Renal cortex interstitium (tissue), 11 donors: ENCODE measurements around the gene TIPARP. TPM values are rescaled to one million over a fixed set of nuclear protein-coding genes. Genes with fewer than 3 reads are reported as not detected.
A peak's percentile ranks its signal among the peaks of the same experiment; 100 is the strongest.

Experiments used
- DNase-seq, 11 donors: peaks; one replicate each; pipeline ENCODE4 v3.0.0-alpha.2; 2013; ENCODE audit warnings: low read depth in 9 of 11, low spot score in 4 of 11; ENCODE audit errors: extremely low read depth in 1 of 11
- polyA plus RNA-seq, 3 donors: library from polyadenylated mRNA; unstranded; fragments of 120-200 nt; gene quantifications; one replicate each; pipeline ENCODE4 v1.2.1, GENCODE V29; 2013; ENCODE audit not compliant: insufficient read length in 3 of 3

TIPARP gene
- polyA plus RNA-seq, 3 donors, result 24.1 to 28.6 (median 25.2) TPM

- DNase-seq, result peak in 1 of 11 donors; percentile 31
These were observed 74.9 kb downstream of the TIPARP start for GRCh38 chr3:156749244-156749643.

DNA sequence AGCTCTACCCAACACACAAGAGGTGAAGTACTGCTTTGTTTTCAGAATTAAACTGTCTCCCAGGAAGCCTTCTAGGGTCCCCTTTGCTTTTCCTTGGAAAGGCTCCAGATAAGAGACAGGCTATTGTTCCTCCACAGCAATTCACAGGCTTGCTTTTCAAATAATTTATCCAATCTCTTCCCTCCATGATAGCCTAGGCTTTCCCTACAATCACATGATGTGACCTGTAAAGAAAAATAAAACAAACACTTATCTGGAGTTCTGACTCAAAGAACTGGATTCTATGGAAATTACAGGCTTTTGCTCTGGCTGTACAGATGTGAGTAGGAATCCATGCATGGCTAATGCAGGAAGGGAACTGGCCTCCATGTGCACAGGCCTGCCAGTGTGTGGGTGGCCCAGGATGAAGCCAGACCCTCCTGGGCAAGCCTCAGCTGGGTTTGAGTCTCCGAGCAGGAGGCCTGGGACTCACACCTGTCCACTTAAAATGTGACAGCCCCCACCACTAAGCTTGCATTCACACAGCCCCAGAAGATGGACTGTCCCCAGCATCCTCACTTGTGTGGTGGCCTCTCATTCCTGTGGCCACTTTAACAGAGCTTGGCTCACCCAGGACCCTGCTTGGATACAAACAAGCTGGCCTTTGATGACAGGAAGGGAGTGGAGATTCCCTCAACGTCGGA, 75.9 kb downstream of the TIPARP start:
- no peak for DNase-seq

- no peak for DNase-seq
These were observed 76.5 kb downstream of the TIPARP start for GRCh38 chr3:156750874-156751245.

GRCh38 chr3:156751461-156752025, 77.2 kb downstream of the TIPARP start:
- DNase-seq, result peak in 1 of 11 donors; percentile 28

Other genes with a start within 250 kb of the TIPARP start
- 100 to 1,000 TPM; 131 to 155 (median 151) TPM for gene SSR3, start 119.5 kb upstream of the TIPARP start, polyA plus RNA-seq
- gene LEKR1, start 151.8 kb downstream of the TIPARP start, polyA plus RNA-seq, result 1 to 10 TPM; 1.2 to 2.6 (median 2.2) TPM